Prostate gland (tissue), 2 donors: Measurements from ENCODE around the gene MYH8. TPM values are rescaled to one million over a fixed set of nuclear protein-coding genes. Genes with fewer than 3 reads are reported as not detected.

Source experiments
- DNase-seq: peaks from one replicate; pipeline ENCODE4 v3.0.0-alpha.2; 2019; ENCODE audit warnings: low spot score
- H3K27ac ChIP-seq, 2 donors: fragments of 200-600 bp; sonication (generic); 2 replicates each; pipeline ENCODE4 v1.5.1; 2017 to 2019
- H3K27me3 ChIP-seq: fragments of 200-600 bp; sonication (generic); replicated peaks from 2 replicates; pipeline ENCODE4 v1.5.1; 2019; ENCODE audit not compliant: insufficient read depth
- H3K36me3 ChIP-seq, 2 donors: fragments of 200-600 bp; sonication (generic); 1 replicate in 1 of 2; 2 replicates in 1 of 2; pipeline versions ENCODE4 v1.5.1 to v1.8.1; 2017 to 2019
- H3K4me1 ChIP-seq: fragments of 200-600 bp; sonication (generic); replicated peaks from 2 replicates; pipeline ENCODE4 v1.5.1; 2019
- H3K4me3 ChIP-seq, 2 donors: fragments of 200-600 bp; sonication (generic); 2 replicates each; pipeline ENCODE4 v1.5.1; 2017 to 2019
- H3K9me3 ChIP-seq: fragments of 200-600 bp; sonication (generic); 2 replicates; pipeline ENCODE4 v1.5.1; 2017
- POLR2A ChIP-seq: fragments of 450-650 bp; IDR thresholded peaks from one replicate; pipeline ENCODE4 v1.6.1; 2016; ENCODE audit warnings: antibody characterized with exemption, mild to moderate bottlenecking
- POLR2AphosphoS5 ChIP-seq: sonication (generic); formaldehyde crosslinking; IDR thresholded peaks from one replicate; pipeline ENCODE4 v1.6.1; 2017; ENCODE audit warnings: antibody characterized with exemption
- WGBS: methylation state at CpG from one replicate; pipeline ENCODE4 v1.1.5; 2018; 5-methylcytosine and 5-hydroxymethylcytosine counted together
- intact Hi-C: fragments of 100-400 bp; cut with DNase I; formaldehyde crosslinking; loops from one replicate; pipeline ENCODE4 v1.14.2; 2022
- total RNA-seq, 2 donors: library from RNA; depleted of rRNA; stranded (reverse); fragments of >200 nt; gene quantifications; one replicate each; pipeline ENCODE4 v1.1.0, GENCODE V29; 2016
- TF ChIP-seq, protein P1 (sequence below), 4 experiments: fragments of 200-600 bp in 2 of 4; fragments of 450-650 bp in 2 of 4; sonication (generic) in 2 of 4; IDR thresholded peaks; 1 replicate in 3 of 4; 2 replicates in 1 of 4; pipeline ENCODE4 v1.5.1; 2016 to 2019; ENCODE audit warnings: antibody characterized with exemption in 4 of 4, mild to moderate bottlenecking in 2 of 4, moderate library complexity in 2 of 4

Gene MYH8
- total RNA-seq, 2 donors from 2014 or later, result 0.05 to 0.40 TPM

DNA sequence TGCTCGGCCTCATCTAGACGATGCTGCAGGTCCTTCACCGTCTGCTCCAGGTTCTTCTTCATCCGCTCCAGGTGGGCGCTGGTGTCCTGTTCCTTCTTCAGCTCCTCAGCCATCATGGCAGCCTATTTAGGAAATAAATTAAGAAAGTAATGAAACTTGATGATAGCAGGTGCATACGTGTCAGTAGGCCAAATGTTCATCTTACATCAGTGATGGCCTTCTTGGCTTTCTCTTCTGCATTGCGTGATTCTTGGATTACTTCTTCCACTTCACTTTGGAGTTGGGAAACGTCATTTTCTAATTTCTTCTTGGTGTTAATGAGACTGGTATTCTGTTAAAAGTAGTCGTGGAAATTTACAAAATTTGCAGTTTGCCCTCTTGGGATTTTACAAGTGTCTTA is 28.9 kb downstream of the MYH8 start:
- Histone ChIP-seq H3K27me3 (no peaks in the 10 kb centered on the region), H3K4me3 (no peak overlapping the region), H3K27ac (no peak overlapping the region), H3K9me3 (no peaks in the 10 kb centered on the region), H3K4me1 (no peaks in the 10 kb centered on the region), H3K36me3 (no peaks in the 10 kb centered on the region)
- 79% methylated on average over 9 of the region's 9 CpGs for WGBS
- no peak for DNase-seq
- TF ChIP-seq, protein P1, sequence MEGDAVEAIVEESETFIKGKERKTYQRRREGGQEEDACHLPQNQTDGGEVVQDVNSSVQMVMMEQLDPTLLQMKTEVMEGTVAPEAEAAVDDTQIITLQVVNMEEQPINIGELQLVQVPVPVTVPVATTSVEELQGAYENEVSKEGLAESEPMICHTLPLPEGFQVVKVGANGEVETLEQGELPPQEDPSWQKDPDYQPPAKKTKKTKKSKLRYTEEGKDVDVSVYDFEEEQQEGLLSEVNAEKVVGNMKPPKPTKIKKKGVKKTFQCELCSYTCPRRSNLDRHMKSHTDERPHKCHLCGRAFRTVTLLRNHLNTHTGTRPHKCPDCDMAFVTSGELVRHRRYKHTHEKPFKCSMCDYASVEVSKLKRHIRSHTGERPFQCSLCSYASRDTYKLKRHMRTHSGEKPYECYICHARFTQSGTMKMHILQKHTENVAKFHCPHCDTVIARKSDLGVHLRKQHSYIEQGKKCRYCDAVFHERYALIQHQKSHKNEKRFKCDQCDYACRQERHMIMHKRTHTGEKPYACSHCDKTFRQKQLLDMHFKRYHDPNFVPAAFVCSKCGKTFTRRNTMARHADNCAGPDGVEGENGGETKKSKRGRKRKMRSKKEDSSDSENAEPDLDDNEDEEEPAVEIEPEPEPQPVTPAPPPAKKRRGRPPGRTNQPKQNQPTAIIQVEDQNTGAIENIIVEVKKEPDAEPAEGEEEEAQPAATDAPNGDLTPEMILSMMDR (IDR thresholded peaks at IDR 0.05), result no peak
- TF ChIP-seq POLR2A (no peak), POLR2AphosphoS5 (no peak)
- intact Hi-C loops, result no loop called here

DNA sequence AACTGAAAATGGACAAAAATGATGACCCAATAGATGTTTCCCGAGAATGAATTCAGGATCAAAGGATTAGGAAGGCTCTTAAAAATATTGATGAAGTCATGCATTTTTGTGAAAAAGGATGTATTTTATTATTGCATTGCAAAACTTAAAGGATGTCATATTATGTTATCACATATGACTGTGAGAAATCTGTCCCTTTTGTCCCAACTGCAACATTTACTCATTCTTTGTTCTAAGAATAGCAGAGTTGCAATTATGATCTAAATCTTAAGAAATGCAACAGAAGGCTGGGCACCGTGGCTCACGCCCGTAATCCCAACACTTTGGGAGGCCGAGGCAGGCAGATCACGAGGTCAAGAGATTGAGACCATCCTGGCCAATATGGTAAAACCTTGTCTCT is 35.9 kb downstream of the MYH8 start:
- no peak overlapping the region for H3K4me3 ChIP-seq
- TF ChIP-seq POLR2A (no peak), POLR2AphosphoS5 (no peak)
- TF ChIP-seq, protein P1 (IDR thresholded peaks at IDR 0.05), result no peak
- H3K36me3 ChIP-seq, result no peaks in the 10 kb centered on the region
- H3K27ac ChIP-seq, result no peak overlapping the region
- no peaks in the 10 kb centered on the region for H3K9me3 ChIP-seq
- H3K27me3 ChIP-seq, result no peaks in the 10 kb centered on the region
- 70% methylated on average over 6 of the region's 6 CpGs for WGBS
- intact Hi-C loops, result no loop called here
- no peaks in the 10 kb centered on the region for H3K4me1 ChIP-seq
- DNase-seq, result no peak

DNA sequence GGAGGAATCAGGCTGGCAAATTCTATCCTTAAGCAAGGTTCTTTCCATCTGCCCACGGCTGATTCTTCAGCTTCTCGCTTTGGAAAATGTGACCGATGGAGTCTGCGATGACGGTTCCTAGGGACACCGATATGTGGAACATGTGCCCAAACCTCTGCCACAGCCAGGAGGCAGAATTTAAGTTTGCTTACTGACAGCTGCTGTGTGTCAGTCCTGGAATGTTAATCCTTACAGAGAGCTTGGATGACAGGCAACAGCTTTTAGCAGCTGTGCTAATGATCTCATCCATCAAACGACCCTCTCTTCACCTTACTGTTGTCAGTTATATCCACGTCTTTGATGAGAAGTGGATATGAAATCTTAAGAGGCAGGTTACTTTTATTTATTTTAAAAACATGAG is 37.6 kb downstream of the MYH8 start:
- Histone ChIP-seq H3K36me3 (no peaks in the 10 kb centered on the region), H3K27ac (no peak overlapping the region), H3K9me3 (no peaks in the 10 kb centered on the region), H3K27me3 (no peaks in the 10 kb centered on the region), H3K4me3 (no peak overlapping the region), H3K4me1 (no peaks in the 10 kb centered on the region)
- no peak for TF ChIP-seq POLR2AphosphoS5
- no peak for TF ChIP-seq POLR2A
- TF ChIP-seq, protein P1 (IDR thresholded peaks at IDR 0.05), result no peak
- DNase-seq, result no peak
- intact Hi-C loops, result no loop called here
- 63% methylated on average over 8 of the region's 8 CpGs for WGBS

DNA sequence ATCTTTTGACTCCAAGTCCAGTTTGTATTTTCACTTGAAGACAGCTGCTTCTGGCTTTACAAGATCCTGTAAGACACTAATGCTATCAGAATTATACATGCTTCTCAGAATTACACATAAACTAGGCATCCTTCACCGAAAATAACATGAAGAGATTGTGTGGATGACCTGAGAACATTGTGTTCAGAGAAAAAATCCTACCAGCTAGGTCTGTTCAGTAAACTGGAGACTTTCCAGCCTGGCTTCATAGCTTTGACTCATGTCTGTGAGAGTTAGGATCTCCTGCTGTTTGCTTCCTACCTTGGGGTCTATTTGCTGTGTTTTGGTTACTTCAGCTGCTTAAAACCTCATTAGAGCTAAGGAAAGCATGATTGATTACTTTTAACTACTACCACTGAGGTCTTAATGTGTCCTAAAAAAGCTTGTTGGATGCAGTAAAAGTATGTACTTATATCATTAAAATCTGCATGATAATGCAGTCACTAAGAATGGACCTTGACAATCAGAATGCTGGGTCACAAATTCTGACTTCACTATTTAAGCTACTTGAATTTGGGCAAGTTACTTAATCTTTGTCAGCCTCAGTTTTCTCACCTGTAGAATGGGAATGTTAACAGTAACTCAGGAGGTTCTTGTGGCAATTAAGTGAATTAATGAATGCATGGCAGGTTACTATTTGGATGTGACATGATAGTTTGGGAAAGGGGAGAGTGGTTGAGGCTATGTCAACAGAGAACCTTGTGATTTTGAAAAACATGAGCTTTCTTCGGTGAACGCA is 40.9 kb downstream of the MYH8 start:
- TF ChIP-seq, protein P1 (IDR thresholded peaks at IDR 0.05), result no peak
- TF ChIP-seq POLR2AphosphoS5 (no peak), POLR2A (no peak)
- no peak overlapping the region for H3K27ac ChIP-seq
- H3K4me3 ChIP-seq, result no peak overlapping the region
- H3K27me3 ChIP-seq, result no peaks in the 10 kb centered on the region
- no peak for DNase-seq
- H3K4me1 ChIP-seq, result no peaks in the 10 kb centered on the region
- intact Hi-C loops, result no loop called here
- H3K36me3 ChIP-seq, result no peaks in the 10 kb centered on the region
- no peaks in the 10 kb centered on the region for H3K9me3 ChIP-seq
- 69% methylated on average over 3 of the region's 3 CpGs for WGBS

DNA sequence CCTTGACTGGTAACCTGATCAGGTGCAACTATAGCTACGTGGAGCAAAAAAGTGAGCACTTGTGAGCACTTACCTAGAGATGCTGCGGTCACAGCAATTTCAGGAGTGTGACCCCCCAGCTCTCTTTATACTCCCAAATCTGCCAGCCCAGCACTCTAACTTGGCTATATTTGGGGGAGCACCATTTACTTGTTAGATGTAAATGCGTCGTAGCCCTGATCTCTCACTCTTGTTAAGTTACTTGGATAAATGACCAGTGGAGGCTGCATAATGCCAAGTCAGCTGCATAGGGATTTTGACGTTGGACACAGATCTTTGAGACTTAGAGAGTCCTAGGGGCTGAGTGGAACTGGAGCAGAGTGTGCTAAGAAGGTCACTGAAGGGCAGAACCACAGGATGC is 48.8 kb downstream of the MYH8 start, which contains the start of gene MYH13:
TSS of gene MYH13 (minus strand) at position 101 of the 400 bp plus-strand sequence. CDS start 8,476 bp downstream, outside the sequence.
- intact Hi-C loops, result no loop called here
- WGBS, result 84% methylated on average over 5 of the region's 5 CpGs
- H3K4me1 ChIP-seq, result no peaks in the 10 kb centered on the region
- H3K27me3 ChIP-seq, result no peaks in the 10 kb centered on the region
- H3K9me3 ChIP-seq, result no peaks in the 10 kb centered on the region
- DNase-seq, result no peak
- TF ChIP-seq, protein P1 (IDR thresholded peaks at IDR 0.05), result no peak
- TF ChIP-seq POLR2AphosphoS5 (no peak), POLR2A (no peak)
- no peak within 1 kb of the TSS for H3K4me3 ChIP-seq
- H3K36me3 ChIP-seq, result no peaks in the 10 kb centered on the region
- H3K27ac ChIP-seq, result no peak within 1 kb of the TSS
